CD4-positive, alpha-beta T cell treated with Interleukin-6 for 4 hours (primary cell): Measurements from ENCODE around the gene MAPK8IP1.
"Not testable (repeated sequence)": the region's sequence is repeated elsewhere in the genome, so short reads cannot be mapped to it uniquely, and the experiment has no call there.

Source experiments
- DNase-seq: peaks from one replicate; pipeline ENCODE4 v3.0.0-alpha.2; 2020; ENCODE audit warnings: mixed read lengths

The MAPK8IP1 gene

GRCh38 chr11:45894555-45895247 is 9.2 kb downstream of the MAPK8IP1 start:
- no peak for DNase-seq

GRCh38 chr11:45895553-45896259 is 10.3 kb downstream of the MAPK8IP1 start:
- DNase-seq = no peak

- no peak for DNase-seq
Observed at GRCh38 chr11:45896422-45896984, 11.1 kb downstream of the MAPK8IP1 start.

GRCh38 chr11:45897556-45897955 is 12.1 kb downstream of the MAPK8IP1 start:
- DNase-seq = no peak

- no peak for DNase-seq
Observed at GRCh38 chr11:45899086-45899447, 13.6 kb downstream of the MAPK8IP1 start.

- DNase-seq = peak; percentile 61
Observed at GRCh38 chr11:45899448-45900174, 14.2 kb downstream of the MAPK8IP1 start.

- DNase-seq = not testable (repeated sequence)
Observed at GRCh38 chr11:45900175-45900800, 14.8 kb downstream of the MAPK8IP1 start.

- DNase-seq = no peak
Observed at GRCh38 chr11:45900916-45901617, 15.6 kb downstream of the MAPK8IP1 start.

GRCh38 chr11:45901626-45902025 is 16.2 kb downstream of the MAPK8IP1 start:
- no peak for DNase-seq

GRCh38 chr11:45902452-45903380 is 17.3 kb downstream of the MAPK8IP1 start:
- DNase-seq = no peak

GRCh38 chr11:45904309-45904915 is 19.0 kb downstream of the MAPK8IP1 start:
- DNase-seq = peak; percentile 0

GRCh38 chr11:45905095-45905494 is 19.6 kb downstream of the MAPK8IP1 start:
- DNase-seq = peak; percentile 0

- DNase-seq = not testable (repeated sequence)
Observed at GRCh38 chr11:45905576-45905975, 20.1 kb downstream of the MAPK8IP1 start.

- no peak for DNase-seq
Observed at GRCh38 chr11:45906096-45906682, 20.7 kb downstream of the MAPK8IP1 start.

- peak; percentile 0 for DNase-seq
Observed at GRCh38 chr11:45906965-45907611, 21.6 kb downstream of the MAPK8IP1 start, which contains the start of gene FREY1. Gene FREY1, minus strand, starts transcription at chr11:45907271. Its CDS starts 26 bp downstream, at chr11:45907245.

- DNase-seq = peak; percentile 2
Observed at GRCh38 chr11:45907911-45908370, 22.5 kb downstream of the MAPK8IP1 start.

- no peak for DNase-seq
Observed at GRCh38 chr11:45909594-45910475, 24.4 kb downstream of the MAPK8IP1 start.

GRCh38 chr11:45910623-45911022 is 25.2 kb downstream of the MAPK8IP1 start:
- DNase-seq = no peak
